ENCODE data around the gene CD72.

DNA sequence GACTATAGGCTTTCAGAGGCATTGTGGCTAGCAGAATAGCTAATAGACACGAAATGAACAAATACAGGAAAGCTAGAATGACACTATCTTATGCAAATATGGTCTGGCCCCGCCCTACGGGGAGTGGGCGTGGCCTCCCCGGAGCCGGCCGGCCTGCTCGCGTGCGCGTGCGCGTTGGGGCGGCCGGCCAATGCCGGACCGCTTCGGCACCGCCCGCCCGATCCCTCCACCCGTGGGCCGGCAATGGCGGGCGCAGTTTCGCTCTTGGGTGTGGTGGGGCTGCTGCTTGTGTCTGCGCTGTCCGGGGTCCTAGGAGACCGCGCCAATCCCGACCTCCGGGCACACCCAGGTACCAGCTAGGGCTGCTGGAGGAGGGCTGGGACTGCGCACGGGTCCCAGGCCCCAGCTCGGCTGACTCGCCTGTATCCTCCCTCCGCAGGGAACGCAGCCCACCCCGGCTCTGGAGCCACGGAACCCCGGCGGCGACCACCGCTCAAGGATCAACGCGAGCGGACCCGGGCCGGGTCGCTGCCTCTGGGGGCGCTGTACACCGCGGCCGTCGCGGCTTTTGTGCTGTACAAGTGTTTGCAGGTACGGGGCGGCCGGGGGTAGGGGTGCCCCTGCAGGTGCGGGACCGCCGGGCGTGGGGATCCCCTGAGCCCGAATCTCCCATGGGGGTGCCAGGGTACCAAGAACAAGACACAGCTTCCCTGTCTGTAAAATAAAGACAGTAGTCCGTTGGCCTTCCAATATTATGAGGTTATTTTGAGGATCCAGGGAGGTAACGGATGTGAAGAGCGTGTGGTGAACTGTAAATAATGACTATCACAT lies 40.1 kb upstream of the CD72 start, which contains the start of gene CCDC107:
- TF ChIP-seq YY1 (IDR thresholded peaks at IDR 0.05; ENCODE audit: insufficient read depth, insufficient read length) (peak; percentile 50), ZNF274 (IDR thresholded peaks at IDR 0.05; ENCODE audit: low read depth, low read length) (no peak)
